Colonic mucosa (tissue), 4 donors: ENCODE data around the gene PGAP2. TPM values are rescaled to one million over a fixed set of nuclear protein-coding genes. Genes with fewer than 3 reads are reported as not detected.

Source experiments
- DNase-seq: peaks from one replicate; pipeline ENCODE4 v3.0.0-alpha.2; 2020
- H3K27ac ChIP-seq: fragments of 200-600 bp; one replicate; pipeline ENCODE4 v1.8.0; 2021
- H3K27me3 ChIP-seq: fragments of 200-600 bp; one replicate; pipeline ENCODE4 v1.8.0; 2021
- H3K36me3 ChIP-seq: fragments of 200-600 bp; one replicate; pipeline ENCODE4 v1.8.0; 2021
- H3K4me1 ChIP-seq: fragments of 200-600 bp; one replicate; pipeline ENCODE4 v1.8.0; 2021; ENCODE audit warnings: mild to moderate bottlenecking
- H3K4me3 ChIP-seq: fragments of 200-600 bp; one replicate; pipeline ENCODE4 v1.8.0; 2021
- H3K9ac ChIP-seq, 2 donors: one replicate each; pipeline ENCODE4 v1.7.0; 2013; ENCODE audit warnings: control low read depth in 2 of 2, low read depth in 2 of 2, low read length in 2 of 2
- H3K9me3 ChIP-seq: fragments of 200-600 bp; one replicate; pipeline ENCODE4 v1.8.0; 2021
- intact Hi-C: fragments of 100-400 bp; cut with DNase I; formaldehyde crosslinking; loops from one replicate; pipeline ENCODE4 v1.14.1; 2022
- total RNA-seq, 2 donors: library from RNA; stranded (reverse); fragmentation: NEBNext Ultra II Directional in 1 of 2; extraction: Animal tissue kit (Norgen Biotek cat#: 25700) in 1 of 2; gene quantifications; one replicate each; pipeline ENCODE4 v1.2.1, GENCODE V29; 2021
- TF ChIP-seq, protein P1 (sequence below): fragments of 200-600 bp; IDR thresholded peaks from one replicate; pipeline ENCODE4 v1.8.0; 2022; ENCODE audit warnings: antibody characterized with exemption, mild to moderate bottlenecking
- donor health status: healthy.
- donor health status: DM: no; HTN: no; CAD: no.
- donor health status: DM: no; HTN: no; CAD: no.

PGAP2 gene
- total RNA-seq, 2 donors from 2014 or later: 21.6 to 29.6 TPM

GRCh38 chr11:3795131-3796001, 13.0 kb upstream of the PGAP2 start:
- TF ChIP-seq, protein P1, sequence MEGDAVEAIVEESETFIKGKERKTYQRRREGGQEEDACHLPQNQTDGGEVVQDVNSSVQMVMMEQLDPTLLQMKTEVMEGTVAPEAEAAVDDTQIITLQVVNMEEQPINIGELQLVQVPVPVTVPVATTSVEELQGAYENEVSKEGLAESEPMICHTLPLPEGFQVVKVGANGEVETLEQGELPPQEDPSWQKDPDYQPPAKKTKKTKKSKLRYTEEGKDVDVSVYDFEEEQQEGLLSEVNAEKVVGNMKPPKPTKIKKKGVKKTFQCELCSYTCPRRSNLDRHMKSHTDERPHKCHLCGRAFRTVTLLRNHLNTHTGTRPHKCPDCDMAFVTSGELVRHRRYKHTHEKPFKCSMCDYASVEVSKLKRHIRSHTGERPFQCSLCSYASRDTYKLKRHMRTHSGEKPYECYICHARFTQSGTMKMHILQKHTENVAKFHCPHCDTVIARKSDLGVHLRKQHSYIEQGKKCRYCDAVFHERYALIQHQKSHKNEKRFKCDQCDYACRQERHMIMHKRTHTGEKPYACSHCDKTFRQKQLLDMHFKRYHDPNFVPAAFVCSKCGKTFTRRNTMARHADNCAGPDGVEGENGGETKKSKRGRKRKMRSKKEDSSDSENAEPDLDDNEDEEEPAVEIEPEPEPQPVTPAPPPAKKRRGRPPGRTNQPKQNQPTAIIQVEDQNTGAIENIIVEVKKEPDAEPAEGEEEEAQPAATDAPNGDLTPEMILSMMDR: no peak
- intact Hi-C loops: no loop called here

DNA sequence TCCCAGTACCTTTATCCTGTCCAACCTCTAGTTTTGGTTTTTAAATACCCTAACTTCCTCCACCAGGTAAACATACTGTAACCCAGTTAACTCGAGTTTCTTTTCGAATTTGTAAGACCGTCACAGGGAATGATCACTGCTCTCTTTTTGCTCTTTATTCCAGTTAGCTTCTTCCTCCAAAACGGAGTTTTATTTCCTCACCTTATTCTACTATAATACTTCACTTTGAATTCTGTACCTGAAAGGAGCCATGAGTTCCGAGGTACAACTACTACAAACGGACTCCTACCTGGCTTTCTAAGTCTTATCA, 12.4 kb upstream of the PGAP2 start:
- Histone ChIP-seq H3K36me3 (no peaks in the 10 kb centered on the region), H3K27ac (no peak overlapping the region), H3K27me3 (no peaks in the 10 kb centered on the region), H3K4me1 (peaks cover 9% of the 10 kb centered on the region), H3K9ac (peak overlapping the region in 1 of 2 donors; percentile 93), H3K9me3 (no peaks in the 10 kb centered on the region), H3K4me3 (peak overlapping the region; percentile 75)
- intact Hi-C loops: no loop called here
- DNase-seq: no peak
- TF ChIP-seq, protein P1: no peak

More at GRCh38 chr11:3795131-3796001, 13.0 kb upstream of the PGAP2 start:
- Histone ChIP-seq H3K9ac (no peak overlapping the region), H3K4me1 (peaks cover 9% of the 10 kb centered on the region), H3K4me3 (peak overlapping the region; percentile 75), H3K9me3 (no peaks in the 10 kb centered on the region), H3K36me3 (no peaks in the 10 kb centered on the region), H3K27me3 (no peaks in the 10 kb centered on the region), H3K27ac (no peak overlapping the region)
- no peak for DNase-seq

DNA sequence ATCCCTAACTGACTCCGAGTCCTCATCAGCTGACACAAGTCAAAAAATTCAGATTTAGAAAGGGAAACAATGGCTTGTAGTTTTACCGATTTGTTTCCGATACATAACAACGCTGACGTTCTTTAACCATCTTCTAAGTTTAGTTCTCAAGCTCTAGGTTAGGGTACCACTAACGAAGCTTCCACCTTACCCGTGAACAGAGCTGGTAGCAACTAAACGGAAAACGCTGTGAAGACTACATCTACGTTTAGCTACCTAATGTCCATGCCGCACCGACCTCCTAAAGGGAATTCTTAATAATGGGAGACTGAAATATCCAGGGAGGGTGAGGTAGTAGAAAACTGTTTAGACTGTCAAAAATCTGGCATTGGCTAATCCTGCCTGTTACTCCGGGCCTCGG, 12.0 kb upstream of the PGAP2 start:
- DNase-seq: no peak
- TF ChIP-seq, protein P1: no peak

DNA sequence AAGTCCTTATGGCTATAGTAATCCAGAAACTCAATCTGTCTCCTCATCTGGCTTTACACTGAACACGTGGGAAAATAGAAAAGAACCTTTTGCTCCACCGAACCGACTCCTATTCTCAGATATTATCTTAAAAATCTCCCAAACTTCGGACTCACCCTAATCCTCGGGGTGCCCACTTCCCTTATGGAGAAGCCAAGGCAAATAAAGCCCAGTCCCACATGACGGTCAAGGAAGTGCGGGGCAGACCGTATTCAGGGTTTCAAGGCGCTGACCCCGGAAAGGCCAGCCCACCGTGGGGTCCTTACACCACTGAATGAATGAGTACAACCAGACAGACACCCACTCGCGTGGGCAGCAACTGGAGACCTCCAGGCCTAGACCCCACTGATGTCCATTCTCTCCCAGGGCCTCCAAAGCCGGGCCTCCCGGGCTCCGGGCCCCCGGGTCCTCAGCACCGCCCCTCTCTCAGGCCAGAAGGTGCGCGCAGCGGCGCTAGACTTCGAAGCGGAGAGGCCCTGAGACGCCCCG, 11.5 kb upstream of the PGAP2 start:
- Histone ChIP-seq H3K4me3 (peak overlapping the region; percentile 75), H3K36me3 (no peaks in the 10 kb centered on the region), H3K27ac (peak overlapping the region; percentile 88), H3K4me1 (peaks cover 9% of the 10 kb centered on the region), H3K9me3 (no peaks in the 10 kb centered on the region), H3K27me3 (no peaks in the 10 kb centered on the region), H3K9ac (peak overlapping the region; percentile 93 to 99)
- intact Hi-C loops: no loop called here
- TF ChIP-seq, protein P1: no peak
- no peak for DNase-seq

More for the DNA sequence above, 12.0 kb upstream of the PGAP2 start:
- Histone ChIP-seq H3K36me3 (no peaks in the 10 kb centered on the region), H3K27ac (peak overlapping the region; percentile 88), H3K9ac (peak overlapping the region; percentile 48 to 93), H3K9me3 (no peaks in the 10 kb centered on the region), H3K4me1 (peaks cover 9% of the 10 kb centered on the region), H3K27me3 (no peaks in the 10 kb centered on the region), H3K4me3 (peak overlapping the region; percentile 75)
- intact Hi-C loops: no loop called here

DNA sequence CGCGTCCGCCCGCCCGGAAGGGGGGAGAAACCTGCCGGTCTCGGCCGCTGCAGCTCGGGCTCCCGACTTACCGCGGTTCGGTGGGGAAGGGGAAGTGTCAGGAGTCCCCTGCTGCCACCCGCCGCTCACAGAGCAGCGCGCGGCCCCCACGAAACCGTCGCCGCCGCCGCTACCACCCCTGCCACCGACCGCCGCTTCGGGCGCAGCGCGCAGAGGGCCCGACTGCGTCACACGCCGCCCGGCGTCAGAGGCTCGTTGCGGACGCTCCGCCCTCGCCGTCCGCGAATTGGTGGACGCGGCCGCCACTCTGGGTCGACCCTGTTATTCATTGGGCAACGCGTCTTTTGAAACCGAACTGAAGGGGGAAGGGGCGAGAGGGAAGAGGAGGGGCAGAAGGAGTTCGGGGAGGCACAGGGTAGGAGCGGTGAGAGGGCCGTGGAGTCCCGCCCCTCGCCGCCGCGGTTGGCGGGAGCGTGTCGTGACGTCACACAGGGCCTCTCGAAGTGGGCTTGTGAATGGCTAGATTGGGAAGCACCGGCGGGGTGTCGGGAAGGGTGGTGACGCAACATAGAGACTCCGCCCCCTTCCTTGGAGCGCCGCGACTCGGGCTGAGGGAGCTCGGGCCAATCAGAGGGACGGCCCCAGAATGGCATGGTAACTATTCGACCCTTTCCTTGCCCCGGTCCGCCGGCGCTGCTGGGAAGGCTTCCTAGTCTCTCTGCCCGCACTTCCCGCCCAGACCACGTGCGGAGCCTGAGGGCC, 10.8 kb upstream of the PGAP2 start, which contains the start of gene NUP98:
Gene NUP98 (minus strand): TSS at position 226 of the 762 bp plus-strand sequence. CDS start 15,437 bp downstream, outside the sequence.
- peak; percentile 100 for DNase-seq
- no peaks in the 10 kb centered on the region for H3K27me3 ChIP-seq
- peak within 1 kb of the TSS; percentile 93 to 99 for H3K9ac ChIP-seq
- TF ChIP-seq, protein P1: no peak
- intact Hi-C loops: no loop called here
- H3K36me3 ChIP-seq: no peaks in the 10 kb centered on the region
- peak within 1 kb of the TSS; percentile 88 for H3K27ac ChIP-seq
- peak within 1 kb of the TSS; percentile 75 for H3K4me3 ChIP-seq
- no peaks in the 10 kb centered on the region for H3K9me3 ChIP-seq
- peaks cover 9% of the 10 kb centered on the region for H3K4me1 ChIP-seq
